GM21367 (cell line): ENCODE results near the gene CABLES1.
"Not testable (repeated sequence)": the region's sequence is repeated elsewhere in the genome, so short reads cannot be mapped to it uniquely, and the experiment has no call there.

ENCODE experiments used
- ATAC-seq: cut with Tn5 transposase; IDR thresholded peaks from one replicate; pipeline ENCODE4 v1.9.1; 2021; ENCODE audit not compliant: unreplicated experiment

Gene CABLES1

GRCh38 chr18:23134780-23135549 is at the start of gene CABLES1:
Gene CABLES1 (plus strand): TSS chr18:23135485. CDS start chr18:23135763, 278 bp downstream.
- ATAC-seq: peak; percentile 8

GRCh38 chr18:23087352-23087751 is 47.9 kb upstream of the CABLES1 start:
- no peak for ATAC-seq

- no peak for ATAC-seq
Observed at GRCh38 chr18:23088310-23088709, 47.0 kb upstream of the CABLES1 start.

GRCh38 chr18:23091017-23091993 is 44.0 kb upstream of the CABLES1 start:
- not testable (repeated sequence) for ATAC-seq

GRCh38 chr18:23092121-23092520 is 43.2 kb upstream of the CABLES1 start:
- no peak for ATAC-seq

GRCh38 chr18:23093130-23093529 is 42.2 kb upstream of the CABLES1 start:
- ATAC-seq: not testable (repeated sequence)

- no peak for ATAC-seq
Observed at GRCh38 chr18:23093772-23094171, 41.5 kb upstream of the CABLES1 start.

- no peak for ATAC-seq
Observed at GRCh38 chr18:23094411-23095190, 40.7 kb upstream of the CABLES1 start.

- ATAC-seq: no peak
Observed at GRCh38 chr18:23095463-23095862, 39.8 kb upstream of the CABLES1 start.

- not testable (repeated sequence) for ATAC-seq
Observed at GRCh38 chr18:23097016-23097415, 38.3 kb upstream of the CABLES1 start.

GRCh38 chr18:23099621-23100020 is 35.7 kb upstream of the CABLES1 start:
- ATAC-seq: no peak

GRCh38 chr18:23101861-23102432 is 33.3 kb upstream of the CABLES1 start:
- ATAC-seq: no peak

GRCh38 chr18:23102493-23103261 is 32.6 kb upstream of the CABLES1 start:
- no peak for ATAC-seq

- no peak for ATAC-seq
Observed at GRCh38 chr18:23103449-23103848, 31.8 kb upstream of the CABLES1 start.

- no peak for ATAC-seq
Observed at GRCh38 chr18:23105030-23105429, 30.3 kb upstream of the CABLES1 start.

GRCh38 chr18:23105581-23106219 is 29.6 kb upstream of the CABLES1 start:
- ATAC-seq: no peak

- no peak for ATAC-seq
Observed at GRCh38 chr18:23106575-23106974, 28.7 kb upstream of the CABLES1 start.

GRCh38 chr18:23107718-23108117 is 27.6 kb upstream of the CABLES1 start:
- no peak for ATAC-seq

GRCh38 chr18:23108496-23108895 is 26.8 kb upstream of the CABLES1 start:
- no peak for ATAC-seq
